Measurements from ENCODE around the gene RTEL1. TPM values are rescaled to one million over a fixed set of nuclear protein-coding genes. Genes with fewer than 3 reads are reported as not detected.

The RTEL1 gene
- polyA plus RNA-seq, 3 donors = 1.0 to 15.5 (median 4.8) TPM

- Mint-ChIP-seq H3K27ac (peak overlapping the region; percentile 82 to 96 (median 94)), H3K4me1 (peaks cover 35% of the 10 kb centered on the region)
Measured at GRCh38 chr20:63685269-63686026, 27.3 kb downstream of the RTEL1 start.

More at GRCh38 chr20:63685269-63686026, 27.3 kb downstream of the RTEL1 start:
- DNase-seq = no peak
- no peaks in the 10 kb centered on the region for H3K9me3 ChIP-seq (replicated peaks in 1 of 2; ENCODE audit: control insufficient read depth in 1 of 2, insufficient read depth in 1 of 2, low read length in 2 of 2)
- H3K4me3 Mint-ChIP-seq = no peak overlapping the region
- peaks cover 7 to 11% of the 10 kb centered on the region in 2 donors for H3K36me3 Mint-ChIP-seq
- no peak overlapping the region for H2AFZ ChIP-seq (ENCODE audit: insufficient read depth, low read depth, low read length, poor library complexity, severe bottlenecking)
- H3K9me3 Mint-ChIP-seq = peaks cover 0 to 2% (median 0%) of the 10 kb centered on the region in 7 donors
- WGBS (ENCODE audit: insufficient coverage) = 90% methylated on average over 20 of the region's 21 CpGs
- H3K4me2 ChIP-seq (replicated peaks; ENCODE audit: extremely low read depth, low read length, poor library complexity, severe bottlenecking) = peak overlapping the region; percentile 72
- peaks cover 0 to 3% (median 0%) of the 10 kb centered on the region in 3 donors for H3K27me3 Mint-ChIP-seq (ENCODE audit: low read depth in 3 of 3)
- H3K27me3 ChIP-seq (ENCODE audit: control insufficient read depth in 2 of 2, insufficient read depth in 2 of 2, low read length in 2 of 2) = no peaks in the 10 kb centered on the region
- no peak for TF ChIP-seq CTCF (IDR thresholded peaks at IDR 0.05)
- peaks cover 6 to 8% of the 10 kb centered on the region in 2 donors for H3K36me3 ChIP-seq (replicated peaks in 1 of 2; ENCODE audit: control insufficient read depth in 1 of 2, insufficient read depth in 2 of 2, low read length in 2 of 2)
- H3K9ac ChIP-seq (ENCODE audit: insufficient read depth, low read length, poor library complexity, severe bottlenecking) = peak overlapping the region; percentile 81
- H4K20me1 ChIP-seq (ENCODE audit: insufficient read depth, low read length) = no peaks in the 10 kb centered on the region
- H3K4me3 ChIP-seq (replicated peaks in 1 of 3; ENCODE audit: low read depth in 2 of 3, low read length in 3 of 3) = peak overlapping the region in 1 of 3 experiments; percentile 62
- H3K4me1 ChIP-seq (ENCODE audit: control insufficient read depth in 1 of 2, insufficient read depth in 2 of 2, low read length in 2 of 2) = peaks cover 31 to 44% of the 10 kb centered on the region in 2 donors
- no peaks in the 10 kb centered on the region for H3K79me2 ChIP-seq (ENCODE audit: insufficient read depth, low read length)
- H3K27ac ChIP-seq (ENCODE audit: low read depth in 1 of 2, low read length in 2 of 2) = peak overlapping the region; percentile 94 to 96
- intact Hi-C loops (cut with micrococcal nuclease) = loop anchor here in 1 of 2 donors (2.0 kb wide), 1 partner anchor 21 kb away; the partner anchor contains the start of gene ARFRP1
